Esophagus (tissue), 2 donors: ENCODE data around the gene SLC66A3. TPM values are rescaled to one million over a fixed set of nuclear protein-coding genes. Genes with fewer than 3 reads are reported as not detected.
A peak's percentile ranks its signal among the peaks of the same experiment; 100 is the strongest.

Experiments
- H3K27ac ChIP-seq, 2 donors: one replicate each; pipeline ENCODE4 v1.5.1; 2013; ENCODE audit warnings: low read depth in 2 of 2, mild to moderate bottlenecking in 2 of 2, inconsistent platforms in 1 of 2, low read length in 1 of 2, moderate library complexity in 1 of 2
- H3K27me3 ChIP-seq, 2 donors: one replicate each; pipeline ENCODE4 v1.6.1; 2013; ENCODE audit warnings: low read length in 2 of 2, control low read depth in 1 of 2, mild to moderate bottlenecking in 1 of 2; ENCODE audit not compliant: insufficient read depth in 2 of 2, control insufficient read depth in 1 of 2
- H3K36me3 ChIP-seq, 2 donors: one replicate each; pipeline ENCODE4 v1.6.1; 2013; ENCODE audit warnings: low read length in 1 of 2; ENCODE audit not compliant: control insufficient read depth in 2 of 2, insufficient read depth in 2 of 2
- H3K4me1 ChIP-seq, 2 donors: one replicate each; pipeline ENCODE4 v1.6.1; 2013; ENCODE audit warnings: low read length in 1 of 2; ENCODE audit not compliant: control insufficient read depth in 2 of 2, insufficient read depth in 2 of 2
- H3K4me3 ChIP-seq, 2 donors: one replicate each; pipeline ENCODE4 v1.5.1; 2013; ENCODE audit warnings: low read length in 2 of 2, mild to moderate bottlenecking in 2 of 2, low read depth in 1 of 2, moderate library complexity in 1 of 2
- H3K9me3 ChIP-seq, 2 donors: one replicate each; pipeline ENCODE4 v1.6.1; 2013; ENCODE audit warnings: mild to moderate bottlenecking in 2 of 2, low read depth in 1 of 2, low read length in 1 of 2, moderate library complexity in 1 of 2; ENCODE audit not compliant: control insufficient read depth in 2 of 2, insufficient read depth in 1 of 2
- WGBS, 2 donors: extraction: QIAGEN DNeasy Blood & Tissue Kit; methylation state at CpG; one replicate each; pipeline ENCODE4 v1.1.7; 2013; 5-methylcytosine and 5-hydroxymethylcytosine counted together
- polyA plus RNA-seq, 2 donors: library from polyadenylated mRNA; stranded (reverse); fragments of 200-250 nt; gene quantifications; one replicate each; pipeline ENCODE4 v1.2.3, GENCODE V29; 2013
- donor health status: healthy with polysubstance abuse.
- donor health status: Bipolar disorder and iron deficiency.

SLC66A3 gene
- polyA plus RNA-seq, 2 donors, result 8.0 to 9.6 TPM

DNA sequence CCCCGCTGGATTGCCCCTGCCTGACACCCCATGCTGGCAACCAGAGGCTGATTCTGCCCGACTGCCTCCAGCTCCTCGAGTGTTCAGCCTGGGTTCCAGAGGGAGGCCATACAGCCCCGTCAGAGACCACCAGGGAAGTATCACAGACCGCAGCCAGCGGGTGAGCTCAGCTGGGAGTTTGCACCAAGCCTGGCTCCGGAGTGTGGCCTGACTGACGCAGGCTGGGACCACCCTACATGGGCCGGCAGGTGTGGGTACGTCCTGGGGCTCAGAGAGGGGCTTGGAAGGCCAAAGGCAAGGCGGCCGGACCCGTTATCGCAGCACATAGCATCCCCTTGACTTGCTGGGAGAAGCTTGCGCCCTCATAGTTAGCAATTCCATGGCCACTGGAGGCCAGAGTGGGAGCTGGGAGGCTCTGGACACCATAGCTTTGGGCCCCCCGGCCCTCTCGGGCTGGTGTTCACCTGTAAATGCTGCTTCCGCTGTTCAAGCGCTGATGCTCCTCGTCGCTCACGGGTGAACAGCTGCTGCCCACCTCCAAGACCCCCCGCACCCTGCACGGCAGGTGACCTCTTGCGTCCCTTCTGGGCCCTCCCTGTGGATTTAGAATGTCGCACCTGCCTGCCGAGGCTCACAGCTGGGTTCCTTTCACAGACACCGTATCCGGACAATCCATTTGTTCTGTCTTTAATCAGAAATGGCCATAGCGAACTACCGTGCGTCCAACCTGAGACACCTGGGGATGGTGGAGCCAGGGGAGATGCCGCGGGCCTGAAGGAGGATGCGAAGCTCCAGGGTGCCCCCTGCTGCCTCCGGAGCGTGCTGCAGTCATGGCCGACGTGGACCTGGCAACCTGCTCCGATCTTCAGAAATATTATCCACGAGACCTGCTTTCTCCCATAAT, 31.2 kb upstream of the SLC66A3 start:
- H3K4me1 ChIP-seq, result peaks cover 0 to 2% of the 10 kb centered on the region in 2 donors
- H3K4me3 ChIP-seq, result no peak overlapping the region
- H3K27ac ChIP-seq, result no peak overlapping the region
- no peaks in the 10 kb centered on the region for H3K9me3 ChIP-seq
- no peaks in the 10 kb centered on the region for H3K36me3 ChIP-seq
- WGBS, 2 donors, result 57 to 60% methylated on average over 40 to 41 of the region's 41 CpGs
- no peaks in the 10 kb centered on the region for H3K27me3 ChIP-seq

DNA sequence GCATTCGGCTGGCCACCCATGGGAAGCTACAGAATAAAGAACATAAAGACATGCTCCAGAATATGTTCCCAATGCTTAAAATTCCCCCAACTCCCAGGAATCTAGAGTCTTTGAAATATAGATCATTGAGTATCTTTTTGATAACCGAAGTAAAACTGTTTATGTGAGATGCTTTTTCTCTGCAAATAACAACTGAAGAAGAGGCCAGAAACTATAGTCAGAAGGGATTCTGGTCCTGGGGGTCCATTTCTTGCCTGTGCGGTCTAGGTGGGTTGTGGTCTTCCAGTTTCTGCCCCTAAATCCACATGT, 30.6 kb upstream of the SLC66A3 start:
- 55 to 61% methylated on average over 3 of the region's 3 CpGs for WGBS, 2 donors
- Histone ChIP-seq H3K36me3 (no peaks in the 10 kb centered on the region), H3K9me3 (no peaks in the 10 kb centered on the region), H3K27ac (no peak overlapping the region), H3K27me3 (no peaks in the 10 kb centered on the region), H3K4me3 (no peak overlapping the region), H3K4me1 (peaks cover 0 to 2% of the 10 kb centered on the region in 2 donors)

DNA sequence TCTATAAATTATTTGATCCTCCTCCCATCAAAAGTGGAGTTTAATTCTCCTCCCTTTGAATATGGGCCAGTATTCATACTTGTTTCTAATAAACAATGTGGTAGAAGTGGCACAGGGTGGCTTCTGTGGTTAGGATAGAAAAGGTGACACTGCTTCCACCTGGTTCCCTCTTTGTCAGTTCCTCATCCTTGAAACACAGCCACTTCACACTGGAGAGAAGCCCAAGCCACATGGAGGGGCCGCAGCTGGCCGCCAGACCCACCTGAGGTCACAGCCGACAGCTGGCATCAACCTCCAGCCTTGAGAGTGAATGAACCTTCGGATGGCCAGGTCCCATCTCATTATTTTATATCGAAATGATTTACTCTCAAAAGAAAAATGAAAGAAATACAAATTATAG, 27.5 kb upstream of the SLC66A3 start:
- no peak overlapping the region for H3K4me3 ChIP-seq
- H3K9me3 ChIP-seq, result no peaks in the 10 kb centered on the region
- no peaks in the 10 kb centered on the region for H3K36me3 ChIP-seq
- H3K27me3 ChIP-seq, result no peaks in the 10 kb centered on the region
- H3K27ac ChIP-seq, result no peak overlapping the region
- WGBS, 2 donors, result 65 to 68% methylated on average over 5 of the region's 5 CpGs
- H3K4me1 ChIP-seq, result peaks cover 2 to 5% of the 10 kb centered on the region in 2 donors

DNA sequence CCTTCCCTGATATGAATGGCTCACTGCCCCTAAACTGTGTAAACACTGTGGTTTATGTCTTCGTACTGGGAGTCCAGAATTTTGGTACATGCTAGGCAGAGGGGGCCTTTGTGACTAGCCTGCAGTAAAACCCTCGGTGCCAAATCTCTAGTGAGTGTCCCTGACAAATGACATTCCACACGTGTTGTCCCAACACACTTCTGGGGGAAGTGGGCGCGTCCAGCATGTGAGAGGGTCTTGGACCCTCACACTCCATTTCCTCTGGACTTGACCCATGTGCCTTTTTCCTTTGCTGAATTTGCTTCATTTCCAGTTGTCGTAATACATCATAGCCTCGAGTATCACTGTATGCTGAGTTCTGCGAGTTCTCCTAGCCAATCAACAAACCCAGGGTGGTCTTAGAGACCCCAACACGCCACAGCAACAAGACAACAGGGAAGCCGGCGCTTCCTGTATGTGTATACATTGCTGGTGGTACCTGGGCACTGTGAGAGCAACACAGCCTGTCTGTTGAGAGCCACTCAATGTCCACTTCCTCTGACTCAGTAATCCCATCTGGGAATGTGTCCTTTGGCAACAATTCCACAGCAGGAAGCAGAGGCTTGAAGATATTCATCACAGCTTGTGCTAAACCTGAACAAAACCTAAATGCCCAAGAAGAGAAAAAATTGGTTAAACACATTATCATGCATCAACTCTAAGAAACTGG, 26.9 kb upstream of the SLC66A3 start:
- 61% methylated on average over 11 of the region's 11 CpGs for WGBS, 2 donors
- no peaks in the 10 kb centered on the region for H3K36me3 ChIP-seq
- no peaks in the 10 kb centered on the region for H3K9me3 ChIP-seq
- H3K27me3 ChIP-seq, result no peaks in the 10 kb centered on the region
- H3K4me1 ChIP-seq, result peaks cover 5% of the 10 kb centered on the region in 2 donors
- no peak overlapping the region for H3K27ac ChIP-seq
- no peak overlapping the region for H3K4me3 ChIP-seq

GRCh38 chr2:11129598-11130449, 25.4 kb upstream of the SLC66A3 start:
- H3K4me1 ChIP-seq, result peaks cover 5 to 10% of the 10 kb centered on the region in 2 donors
- no peaks in the 10 kb centered on the region for H3K9me3 ChIP-seq
- H3K27ac ChIP-seq, result peak overlapping the region; percentile 1 to 52
- H3K4me3 ChIP-seq, result peak overlapping the region; percentile 38 to 39
- 8% methylated on average over 46 of the region's 46 CpGs for WGBS, 2 donors
- H3K27me3 ChIP-seq, result no peaks in the 10 kb centered on the region
- no peaks in the 10 kb centered on the region for H3K36me3 ChIP-seq

DNA sequence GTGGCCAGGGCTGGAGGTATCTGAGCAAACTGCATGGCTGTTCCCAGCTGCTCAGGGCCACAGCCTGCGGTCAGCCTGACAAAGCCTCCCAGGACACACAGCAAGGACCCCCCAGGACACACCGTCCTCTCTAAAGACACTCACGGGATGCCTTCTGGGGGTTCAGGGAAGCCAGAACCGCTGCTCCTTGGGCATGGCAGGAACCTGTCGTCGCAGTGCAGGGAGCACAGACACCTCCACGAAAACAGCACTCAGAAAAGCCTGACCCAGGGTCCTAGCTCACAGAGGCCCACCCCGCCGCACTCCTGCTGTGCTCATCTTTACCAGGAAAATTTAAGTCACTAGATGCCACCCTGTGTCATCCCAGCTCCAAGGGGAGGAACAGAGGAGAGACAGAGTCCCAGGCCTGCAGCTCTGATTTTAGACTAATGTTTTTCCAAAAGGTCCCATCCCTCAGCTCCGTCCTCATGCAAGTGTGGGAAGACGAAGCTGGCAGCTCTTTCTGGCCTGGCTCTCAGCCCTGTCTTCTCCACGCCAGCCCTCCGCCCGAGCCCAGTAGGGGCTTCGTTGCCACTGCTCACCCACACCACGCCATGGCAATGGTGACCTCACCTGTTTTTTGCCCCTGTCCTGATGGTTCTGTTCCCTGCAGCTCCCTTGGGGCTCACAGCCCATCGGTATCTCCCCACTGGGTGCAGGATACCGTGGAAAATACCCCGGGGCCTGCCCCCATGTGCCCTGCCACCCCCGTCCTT, 23.9 kb upstream of the SLC66A3 start:
- Histone ChIP-seq H3K4me1 (peaks cover 5 to 10% of the 10 kb centered on the region in 2 donors), H3K9me3 (no peaks in the 10 kb centered on the region), H3K27me3 (no peaks in the 10 kb centered on the region), H3K4me3 (no peak overlapping the region), H3K36me3 (no peaks in the 10 kb centered on the region), H3K27ac (no peak overlapping the region)
- WGBS, 2 donors, result 85 to 92% methylated on average over 20 of the region's 20 CpGs

- H3K4me1 ChIP-seq, result peaks cover 5 to 10% of the 10 kb centered on the region in 2 donors
- no peak overlapping the region for H3K27ac ChIP-seq
- no peaks in the 10 kb centered on the region for H3K27me3 ChIP-seq
- WGBS, 2 donors, result 70 to 74% methylated on average over 19 of the region's 19 CpGs
- no peaks in the 10 kb centered on the region for H3K36me3 ChIP-seq
- no peak overlapping the region for H3K4me3 ChIP-seq
- no peaks in the 10 kb centered on the region for H3K9me3 ChIP-seq
Measured at GRCh38 chr2:11132036-11132671, 23.1 kb upstream of the SLC66A3 start.

GRCh38 chr2:11133238-11133935, 21.9 kb upstream of the SLC66A3 start:
- WGBS, 2 donors, result 20 to 26% methylated on average over 24 to 25 of the region's 25 CpGs
- Histone ChIP-seq H3K36me3 (no peaks in the 10 kb centered on the region), H3K9me3 (no peaks in the 10 kb centered on the region), H3K27me3 (no peaks in the 10 kb centered on the region), H3K4me3 (peak overlapping the region; percentile 50 to 64), H3K27ac (peak overlapping the region in 1 of 2 donors; percentile 26), H3K4me1 (peaks cover 5 to 10% of the 10 kb centered on the region in 2 donors)
